ENCODE data around the gene PFKFB3.
A peak's percentile ranks its signal among the peaks of the same experiment; 100 is the strongest.
"Not testable (repeated sequence)": the region's sequence is repeated elsewhere in the genome, so short reads cannot be mapped to it uniquely, and the experiment has no call there.

Gene PFKFB3

GRCh38 chr10:6236349-6237198 is 33.8 kb downstream of the PFKFB3 start:
- DNase-seq (ENCODE audit: low read depth in 3 of 3) = no peak

GRCh38 chr10:6237199-6237530 is 34.4 kb downstream of the PFKFB3 start:
- DNase-seq (ENCODE audit: low read depth in 3 of 3) = no peak

GRCh38 chr10:6238587-6239212 is 36.0 kb downstream of the PFKFB3 start:
- DNase-seq (ENCODE audit: low read depth in 3 of 3) = not testable (repeated sequence)

DNA sequence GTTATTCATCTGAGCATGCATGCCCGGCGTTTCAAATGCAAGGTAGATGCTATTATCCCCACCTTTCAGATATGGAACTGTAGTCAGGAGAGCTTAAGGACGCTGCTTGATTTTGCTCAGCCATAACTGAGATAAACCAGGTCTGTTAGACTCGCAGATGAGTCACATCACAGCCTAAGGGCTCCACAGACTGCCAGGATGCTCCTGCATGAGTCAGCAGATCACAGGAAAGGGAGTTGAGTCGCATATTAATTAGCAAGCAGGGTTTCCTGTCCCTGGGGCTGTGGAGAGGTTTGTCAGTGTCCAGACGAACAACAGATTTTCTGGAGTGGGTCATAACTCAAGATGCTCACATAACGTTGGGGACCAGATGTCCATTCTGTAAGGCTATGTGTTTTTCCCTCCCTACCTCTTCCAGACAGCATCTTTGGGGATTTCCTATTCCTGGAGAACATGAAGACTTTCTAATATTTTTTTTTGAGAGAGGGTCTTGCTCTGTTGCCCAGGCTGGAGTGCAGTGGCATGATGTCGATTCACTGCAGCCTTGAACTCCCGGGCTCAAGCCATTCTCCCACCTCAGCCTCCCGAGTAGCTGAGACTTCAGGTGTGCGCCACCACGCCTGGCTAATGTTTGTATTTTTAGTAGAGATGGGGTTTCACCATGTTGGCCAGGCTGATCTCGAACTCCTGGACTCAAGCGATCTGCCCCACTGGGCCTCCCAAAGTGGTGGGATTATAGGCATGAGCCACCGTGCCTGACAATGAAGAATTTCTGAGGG is 36.7 kb downstream of the PFKFB3 start:
- DNase-seq (ENCODE audit: low read depth in 3 of 3) = peak; percentile 43 to 70 (median 52)

DNA sequence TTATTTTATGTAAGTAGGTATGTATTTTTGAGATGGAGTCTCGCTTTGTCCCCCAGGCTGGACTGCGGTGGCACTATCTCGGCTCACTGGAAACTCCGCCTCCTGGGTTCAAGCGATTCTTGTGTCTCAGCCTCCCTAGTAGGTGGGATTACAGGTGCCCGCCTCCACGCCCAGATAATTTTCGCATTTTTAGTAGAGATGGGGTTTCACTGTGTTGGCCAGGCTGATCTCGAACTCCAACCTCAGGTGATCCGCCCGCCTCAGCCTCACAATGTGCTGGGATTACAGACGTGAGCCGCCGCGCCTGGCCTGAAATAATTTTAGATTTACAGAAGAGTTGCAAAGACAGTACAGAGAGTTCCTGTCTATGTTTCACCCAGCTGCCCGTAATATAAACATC is 37.5 kb downstream of the PFKFB3 start:
- DNase-seq (ENCODE audit: low read depth in 3 of 3) = no peak

DNA sequence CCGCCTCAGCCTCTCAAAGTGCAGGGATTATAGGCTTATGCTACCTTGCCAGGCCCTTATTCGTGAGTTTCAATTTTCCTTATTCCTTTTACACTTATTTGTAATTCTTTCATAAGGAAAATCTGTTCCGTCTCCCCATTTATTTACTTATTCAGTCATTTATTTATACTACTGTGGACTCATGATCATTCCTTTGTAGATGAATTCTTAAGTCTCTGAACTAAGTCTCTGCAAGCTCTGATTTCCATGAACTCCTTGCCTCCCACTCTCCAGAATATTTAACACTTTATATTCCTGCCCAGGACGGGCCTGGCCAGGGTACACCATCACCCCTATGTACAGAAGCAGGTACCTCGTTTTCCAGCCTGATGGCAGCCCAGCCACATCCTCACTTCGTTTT is 39.4 kb downstream of the PFKFB3 start:
- DNase-seq (ENCODE audit: low read depth in 3 of 3) = no peak

- DNase-seq (ENCODE audit: low read depth in 3 of 3) = no peak
Observed at GRCh38 chr10:6244510-6244909, 41.8 kb downstream of the PFKFB3 start.

DNA sequence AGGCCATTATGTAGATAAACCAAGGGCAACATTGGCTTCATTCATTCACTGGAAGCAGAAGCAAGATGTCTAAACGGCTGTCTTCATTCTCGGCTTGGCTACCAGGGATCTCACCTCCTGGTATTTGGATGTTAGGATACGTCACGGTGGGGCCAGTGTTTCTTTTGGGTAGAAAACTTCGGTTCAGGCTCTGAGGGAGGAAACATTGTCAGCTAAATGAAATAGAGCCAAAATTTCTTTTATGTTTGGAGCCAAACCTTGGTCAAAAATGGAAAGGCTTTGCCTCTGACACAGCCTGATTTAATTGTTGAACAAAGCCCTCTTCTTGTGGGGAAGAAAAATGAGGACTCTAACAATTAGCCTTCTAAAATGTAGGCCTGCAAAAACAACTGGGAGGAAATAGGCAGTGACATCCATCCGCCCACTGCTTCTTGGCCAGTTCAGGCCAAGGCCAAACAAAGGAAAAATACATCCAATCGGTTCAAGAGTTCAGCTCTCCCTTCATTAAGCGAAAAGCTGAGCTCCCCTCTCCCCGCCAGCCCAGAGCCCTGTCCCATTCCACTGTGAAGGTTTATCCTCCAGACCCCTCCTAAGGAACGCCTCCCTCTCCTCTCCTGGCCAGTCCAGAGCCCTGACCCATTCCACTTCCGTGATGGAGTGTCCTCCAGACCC is 44.4 kb downstream of the PFKFB3 start:
- no peak for DNase-seq (ENCODE audit: low read depth in 3 of 3)

DNA sequence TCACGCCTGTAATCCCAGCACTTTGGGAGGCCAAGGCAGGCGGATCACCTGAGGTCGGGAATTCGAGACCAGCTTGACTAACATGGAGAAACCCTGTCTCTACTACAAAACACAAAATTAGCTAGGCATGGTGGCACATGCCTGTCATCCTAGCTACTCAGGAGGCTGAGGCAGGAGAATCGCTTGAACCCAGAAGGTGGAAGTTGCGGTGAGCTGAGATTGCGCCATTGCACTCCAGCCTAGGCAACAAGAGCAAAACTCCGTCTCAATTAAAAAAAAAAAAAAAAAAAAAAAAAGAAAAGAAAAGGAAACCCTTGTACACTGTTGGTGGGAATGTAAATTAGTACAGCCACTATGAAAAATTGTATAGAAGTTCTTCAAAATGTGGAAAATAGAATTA is 46.2 kb downstream of the PFKFB3 start:
- not testable (repeated sequence) for DNase-seq (ENCODE audit: low read depth in 3 of 3)

- DNase-seq (ENCODE audit: low read depth in 3 of 3) = no peak
Observed at GRCh38 chr10:6249698-6250097, 47.0 kb downstream of the PFKFB3 start.

DNA sequence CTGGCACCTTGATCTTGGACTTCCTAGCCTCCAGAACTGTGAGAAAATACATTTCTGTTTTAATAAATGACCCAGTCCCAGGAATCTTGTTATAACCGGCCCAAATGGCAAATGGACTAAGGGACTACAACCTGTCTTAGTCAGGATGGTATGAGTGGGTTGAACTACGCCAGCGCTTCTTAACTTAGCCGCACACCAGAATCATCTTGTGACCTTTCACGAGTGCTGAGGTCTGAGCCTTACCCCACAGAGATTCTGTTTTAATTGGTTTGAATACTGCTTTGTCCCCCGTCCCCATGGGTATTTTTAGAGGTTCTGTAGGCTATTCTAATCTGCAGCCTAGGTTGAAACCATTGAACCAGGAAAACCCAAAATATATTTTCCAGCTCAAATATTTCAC is 48.0 kb downstream of the PFKFB3 start:
- no peak for DNase-seq (ENCODE audit: low read depth in 3 of 3)

- DNase-seq (ENCODE audit: low read depth in 3 of 3) = no peak
Observed at GRCh38 chr10:6254201-6254600, 51.5 kb downstream of the PFKFB3 start.

DNA sequence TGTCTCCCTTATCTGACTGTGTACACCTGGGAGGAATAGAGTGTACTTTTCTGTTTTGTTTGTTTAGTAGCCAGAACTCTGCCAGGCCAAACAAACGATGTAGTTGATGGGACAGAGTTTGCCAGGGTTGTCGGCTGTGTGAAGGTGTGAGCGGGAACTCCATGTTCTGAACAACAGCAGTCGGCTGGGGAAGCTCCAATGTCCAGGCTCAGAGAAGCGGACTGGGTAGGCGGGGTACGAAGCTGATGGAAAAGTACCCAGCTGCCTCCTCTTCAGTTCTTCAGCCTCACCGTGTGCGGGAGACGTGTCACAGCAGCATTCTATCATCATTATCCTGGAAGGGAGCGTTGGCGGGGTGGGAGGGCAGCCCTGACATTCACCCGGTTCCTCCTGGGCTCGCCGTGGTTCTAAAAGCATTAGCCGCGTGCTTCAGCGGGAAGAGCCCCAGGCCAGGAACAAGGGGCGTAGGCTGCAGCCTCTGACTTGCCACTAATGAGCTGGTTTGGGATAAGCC is 52.9 kb downstream of the PFKFB3 start:
- no peak for DNase-seq (ENCODE audit: low read depth in 3 of 3)

GRCh38 chr10:6256439-6256838 is 53.7 kb downstream of the PFKFB3 start:
- no peak for DNase-seq (ENCODE audit: low read depth in 3 of 3)

DNA sequence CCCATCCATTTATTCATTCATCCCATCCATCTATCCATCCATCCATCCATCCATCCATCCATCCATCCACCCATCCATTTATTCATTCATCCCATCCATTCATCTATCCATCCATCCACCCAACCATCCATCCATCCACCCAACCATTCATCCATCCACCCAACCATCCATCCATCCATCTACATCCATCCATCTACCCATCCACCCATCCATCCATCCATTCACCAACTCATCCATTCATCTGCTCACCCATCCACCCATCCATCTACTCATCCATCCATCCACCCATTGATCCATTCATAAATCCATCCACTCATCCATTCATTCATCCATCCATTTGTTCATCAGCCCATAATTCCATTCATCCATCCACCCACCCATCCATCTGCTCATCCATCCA is 56.4 kb downstream of the PFKFB3 start:
- no peak for DNase-seq (ENCODE audit: low read depth in 3 of 3)

DNA sequence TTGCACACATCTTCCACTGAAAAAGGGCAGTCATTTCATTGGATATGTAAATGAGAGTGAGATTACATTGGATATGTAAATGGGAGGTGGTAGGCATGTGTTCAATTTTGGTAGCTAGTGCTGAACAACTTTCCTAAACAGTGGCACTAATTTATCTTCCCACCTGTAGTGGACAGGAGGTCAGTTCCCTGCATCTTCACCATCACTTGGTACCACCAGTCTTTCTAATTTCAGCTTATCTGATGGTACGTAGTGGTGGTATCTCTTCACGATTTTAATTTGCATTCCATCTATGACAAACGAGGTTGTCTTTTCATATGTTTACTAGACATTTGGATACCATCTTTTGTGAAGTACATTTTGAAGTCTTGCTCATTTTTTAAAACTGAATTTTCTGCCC is 58.1 kb downstream of the PFKFB3 start:
- DNase-seq (ENCODE audit: low read depth in 3 of 3) = no peak

- no peak for DNase-seq (ENCODE audit: low read depth in 3 of 3)
Observed at GRCh38 chr10:6267941-6268340, 65.2 kb downstream of the PFKFB3 start.

DNA sequence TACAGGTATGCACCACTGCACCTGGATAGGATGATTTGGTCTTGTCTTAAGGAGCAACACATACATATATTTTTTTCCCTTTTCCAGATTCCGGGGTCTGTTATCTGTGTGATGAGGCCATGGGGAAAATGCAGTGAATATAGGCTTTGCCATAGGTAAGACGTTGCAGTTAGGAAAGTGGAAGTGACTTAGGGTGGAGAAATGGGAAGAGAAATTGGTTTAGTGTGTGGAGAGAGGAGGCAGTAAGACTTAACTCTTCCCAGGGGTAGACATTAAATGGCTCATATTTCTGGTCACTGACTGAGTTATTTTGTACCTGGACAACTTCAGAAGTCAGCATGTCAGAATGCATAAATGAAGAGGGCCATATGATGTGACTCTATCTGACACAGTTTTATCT is 66.7 kb downstream of the PFKFB3 start:
- DNase-seq (ENCODE audit: low read depth in 3 of 3) = no peak

DNA sequence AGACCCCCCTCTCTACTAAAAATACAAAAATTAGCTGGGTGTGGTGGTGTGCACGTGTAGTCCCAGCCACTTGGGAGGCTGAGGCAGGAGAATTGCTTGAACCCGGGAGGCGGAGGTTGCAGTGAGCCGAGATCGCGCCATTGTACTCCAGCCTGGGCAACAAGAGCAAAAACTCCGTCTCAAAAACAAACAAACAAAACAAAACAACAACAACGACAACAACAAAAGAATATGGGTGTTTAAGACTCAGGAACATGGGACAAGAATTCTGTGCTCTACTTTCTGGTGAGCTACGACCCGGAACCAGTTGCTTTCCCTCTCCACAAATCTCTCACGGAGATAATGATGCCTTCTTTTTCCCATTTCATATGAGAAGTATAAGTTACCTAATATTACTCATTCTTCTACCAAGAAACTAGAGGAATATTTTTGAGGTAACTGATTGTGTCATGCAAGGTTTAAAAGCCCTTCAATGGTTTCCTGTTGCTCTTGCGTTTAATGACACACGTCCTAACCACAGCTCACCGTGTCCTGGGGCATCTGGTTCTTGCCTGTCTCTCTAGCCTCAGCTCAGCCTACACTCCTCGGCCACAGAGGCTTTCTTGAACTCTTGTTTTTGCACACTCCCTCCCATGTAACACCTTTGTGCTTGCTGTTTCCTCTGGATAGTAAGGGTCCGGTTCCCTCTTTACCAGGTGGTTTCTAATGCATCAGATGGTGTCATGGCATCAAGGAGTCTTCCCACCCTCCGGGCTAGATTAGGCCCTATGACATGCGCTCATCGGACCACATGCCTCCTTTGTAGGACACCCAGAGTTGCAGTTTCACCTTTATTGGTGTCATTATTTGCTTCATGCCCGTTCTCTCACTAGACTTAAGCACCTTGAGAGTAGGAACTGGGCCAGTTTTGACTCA is 67.5 kb downstream of the PFKFB3 start:
- DNase-seq (ENCODE audit: low read depth in 3 of 3) = peak; percentile 59 to 78 (median 60)

DNA sequence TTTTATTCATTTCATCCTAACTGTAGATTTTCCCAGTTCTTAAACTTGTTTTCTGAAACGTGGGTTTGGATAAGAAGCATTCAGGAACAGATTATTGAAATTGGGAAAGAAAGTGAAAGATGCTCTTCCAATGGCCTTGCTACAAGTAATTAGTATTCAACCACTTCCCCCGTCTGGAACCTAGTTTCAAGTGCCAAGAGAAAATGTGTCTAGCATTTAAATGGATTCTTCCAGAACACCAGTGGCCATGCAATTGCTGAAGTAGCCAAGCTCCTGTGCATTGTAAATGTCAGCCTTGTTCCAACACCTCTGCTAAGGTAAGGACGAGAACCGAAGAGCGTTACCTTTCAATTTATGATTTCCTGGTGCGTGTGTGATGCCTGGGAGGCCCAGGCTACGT is 68.2 kb downstream of the PFKFB3 start:
- no peak for DNase-seq (ENCODE audit: low read depth in 3 of 3)

GRCh38 chr10:6271663-6272062 is 68.9 kb downstream of the PFKFB3 start:
- DNase-seq (ENCODE audit: low read depth in 3 of 3) = no peak

Measured in stimulated activated CD4-positive, alpha-beta T cell treated with anti-CD3 and anti-CD28 coated beads, TNF-alpha, amount 100 ng/mL, for 48 hours (primary cell).